Measurements from ENCODE around the gene KCNMA1.

KCNMA1 gene

GRCh38 chr10:77259171-77259874, 378.3 kb downstream of the KCNMA1 start:
- TF ChIP-seq CEBPB (IDR thresholded peaks at IDR 0.05) (no peak), TEAD4 (IDR thresholded peaks at IDR 0.05) (no peak), REST (IDR thresholded peaks at IDR 0.05; ENCODE audit: low read depth) (no peak), USF1 (IDR thresholded peaks at IDR 0.05) (no peak), TCF12 (IDR thresholded peaks at IDR 0.05; ENCODE audit: low read depth) (no peak), TAF1 (IDR thresholded peaks at IDR 0.05; ENCODE audit: low read depth) (no peak), ZBTB7A (IDR thresholded peaks at IDR 0.05; ENCODE audit: low read depth) (no peak), YY1 (IDR thresholded peaks at IDR 0.05; ENCODE audit: low read depth) (no peak)
- TF ChIP-seq, protein P1, sequence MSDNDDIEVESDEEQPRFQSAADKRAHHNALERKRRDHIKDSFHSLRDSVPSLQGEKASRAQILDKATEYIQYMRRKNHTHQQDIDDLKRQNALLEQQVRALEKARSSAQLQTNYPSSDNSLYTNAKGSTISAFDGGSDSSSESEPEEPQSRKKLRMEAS (IDR thresholded peaks at IDR 0.05): no peak

GRCh38 chr10:77256346-77256745, 381.3 kb downstream of the KCNMA1 start:
- TF ChIP-seq NFIC (IDR thresholded peaks at IDR 0.05) (no peak), CEBPB (IDR thresholded peaks at IDR 0.05) (no peak), USF1 (IDR thresholded peaks at IDR 0.05) (no peak), ZBTB7A (IDR thresholded peaks at IDR 0.05; ENCODE audit: low read depth) (no peak), YY1 (IDR thresholded peaks at IDR 0.05; ENCODE audit: low read depth) (no peak), RAD21 (IDR thresholded peaks at IDR 0.05; ENCODE audit: low read depth) (no peak)
- TF ChIP-seq, protein P1 (IDR thresholded peaks at IDR 0.05): no peak

GRCh38 chr10:77253556-77254064, 384.0 kb downstream of the KCNMA1 start:
- no peak for TF ChIP-seq ZBTB7A (IDR thresholded peaks at IDR 0.05; ENCODE audit: low read depth)
- TF ChIP-seq USF1 (IDR thresholded peaks at IDR 0.05): no peak
- TF ChIP-seq CEBPB (IDR thresholded peaks at IDR 0.05): no peak
- TF ChIP-seq TCF12 (IDR thresholded peaks at IDR 0.05; ENCODE audit: low read depth): no peak
- no peak for TF ChIP-seq FOXM1 (IDR thresholded peaks at IDR 0.05; ENCODE audit: borderline replicate concordance, low read depth)
- no peak for TF ChIP-seq NFIC (IDR thresholded peaks at IDR 0.05)
- no peak for TF ChIP-seq TAF1 (IDR thresholded peaks at IDR 0.05; ENCODE audit: low read depth)

DNA sequence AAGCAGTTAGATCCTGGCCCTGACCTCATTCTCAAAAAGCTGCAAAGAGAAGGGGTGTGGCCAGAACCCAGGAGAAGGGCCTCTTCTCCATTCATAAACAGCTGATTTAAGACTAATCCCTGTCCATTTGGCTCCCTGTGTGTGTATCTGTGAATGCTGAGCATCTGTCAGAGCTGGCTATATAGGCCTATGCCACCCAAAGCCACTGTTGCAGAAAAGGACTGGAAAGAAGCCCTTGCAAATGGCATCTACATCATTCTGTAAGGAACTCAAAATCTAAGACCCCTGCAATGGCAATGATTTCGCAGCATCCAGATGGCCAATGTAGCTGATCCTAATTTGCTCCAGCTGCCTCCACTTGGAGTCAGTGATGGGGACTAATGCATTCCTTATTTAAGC, 384.5 kb downstream of the KCNMA1 start:
- TF ChIP-seq EP300 (IDR thresholded peaks at IDR 0.05; ENCODE audit: borderline replicate concordance): no peak
- TF ChIP-seq CEBPB (IDR thresholded peaks at IDR 0.05): no peak
- TF ChIP-seq, protein P1 (IDR thresholded peaks at IDR 0.05): no peak
- no peak for TF ChIP-seq RAD21 (IDR thresholded peaks at IDR 0.05; ENCODE audit: low read depth)
- TF ChIP-seq EGR1 (IDR thresholded peaks at IDR 0.05): no peak
- TF ChIP-seq TEAD4 (IDR thresholded peaks at IDR 0.05): no peak
- TF ChIP-seq TAF1 (IDR thresholded peaks at IDR 0.05; ENCODE audit: low read depth): no peak
- no peak for TF ChIP-seq TCF12 (IDR thresholded peaks at IDR 0.05; ENCODE audit: low read depth)
- TF ChIP-seq CREB1 (IDR thresholded peaks at IDR 0.05; ENCODE audit: low read depth): no peak
- no peak for TF ChIP-seq YY1 (IDR thresholded peaks at IDR 0.05; ENCODE audit: low read depth)
- no peak for TF ChIP-seq FOXM1 (IDR thresholded peaks at IDR 0.05; ENCODE audit: borderline replicate concordance, low read depth)
- TF ChIP-seq USF1 (IDR thresholded peaks at IDR 0.05): no peak
- TF ChIP-seq NFIC (IDR thresholded peaks at IDR 0.05): no peak

GRCh38 chr10:77252380-77253146, 385.0 kb downstream of the KCNMA1 start:
- TF ChIP-seq CEBPB (IDR thresholded peaks at IDR 0.05) (no peak), USF1 (IDR thresholded peaks at IDR 0.05) (no peak), TAF1 (IDR thresholded peaks at IDR 0.05; ENCODE audit: low read depth) (no peak), FOXM1 (IDR thresholded peaks at IDR 0.05; ENCODE audit: borderline replicate concordance, low read depth) (no peak), REST (IDR thresholded peaks at IDR 0.05; ENCODE audit: low read depth) (no peak), CREB1 (IDR thresholded peaks at IDR 0.05; ENCODE audit: low read depth) (no peak), EP300 (IDR thresholded peaks at IDR 0.05; ENCODE audit: borderline replicate concordance) (no peak), YY1 (IDR thresholded peaks at IDR 0.05; ENCODE audit: low read depth) (no peak), EGR1 (IDR thresholded peaks at IDR 0.05) (no peak), ZBTB7A (IDR thresholded peaks at IDR 0.05; ENCODE audit: low read depth) (no peak), RAD21 (IDR thresholded peaks at IDR 0.05; ENCODE audit: low read depth) (no peak), TCF12 (IDR thresholded peaks at IDR 0.05; ENCODE audit: low read depth) (no peak)
- TF ChIP-seq, protein P1 (IDR thresholded peaks at IDR 0.05): no peak

All from Ishikawa (cell line).